Nephron (organoid): Measurements from ENCODE around the gene MYCBPAP.

Experiments
- H3K27ac Mint-ChIP-seq, 3 experiments: 2 replicates each; pipeline ENCODE4 v1.8.0; 2020; ENCODE audit warnings: mixed read lengths in 3 of 3, mild to moderate bottlenecking in 2 of 3, moderate library complexity in 1 of 3
- H3K27me3 Mint-ChIP-seq: 2 replicates; pipeline ENCODE4 v1.8.0; 2021; ENCODE audit warnings: low read depth, mild to moderate bottlenecking, moderate library complexity, mixed read lengths
- H3K36me3 Mint-ChIP-seq: 2 replicates; pipeline ENCODE4 v1.8.0; 2020; ENCODE audit warnings: low read depth, mixed read lengths
- H3K4me1 Mint-ChIP-seq: 2 replicates; pipeline ENCODE4 v1.8.0; 2020; ENCODE audit warnings: mixed read lengths
- H3K4me3 Mint-ChIP-seq, 3 experiments: 2 replicates each; pipeline ENCODE4 v1.8.0; 2020; ENCODE audit warnings: mild to moderate bottlenecking in 3 of 3, mixed read lengths in 3 of 3, moderate library complexity in 2 of 3
- H3K9me3 Mint-ChIP-seq: 2 replicates; pipeline ENCODE4 v1.8.0; 2020; ENCODE audit warnings: mixed read lengths
- CTCF ChIP-seq, 3 experiments: fragments of 200-600 bp; sonication (generic); IDR thresholded peaks; one replicate each; pipeline ENCODE4 v1.5.0; 2021; ENCODE audit warnings: antibody characterized with exemption in 3 of 3; ENCODE audit not compliant: unreplicated experiment in 3 of 3

The MYCBPAP gene

GRCh38 chr17:50498021-50498874, 10.0 kb upstream of the MYCBPAP start:
- TF ChIP-seq CTCF (IDR thresholded peaks at IDR 0.05; ENCODE audit: unreplicated experiment in 3 of 3) = no peak
- Mint-ChIP-seq H3K4me3 (no peak overlapping the region), H3K9me3 (no peaks in the 10 kb centered on the region), H3K36me3 (no peaks in the 10 kb centered on the region), H3K4me1 (peaks cover 7% of the 10 kb centered on the region), H3K27ac (no peak overlapping the region), H3K27me3 (peaks cover 11% of the 10 kb centered on the region)

GRCh38 chr17:50499270-50499669, 9.0 kb upstream of the MYCBPAP start:
- TF ChIP-seq CTCF (IDR thresholded peaks at IDR 0.05; ENCODE audit: unreplicated experiment in 3 of 3) = no peak
- peaks cover 17% of the 10 kb centered on the region for H3K27me3 Mint-ChIP-seq
- no peak overlapping the region for H3K27ac Mint-ChIP-seq
- H3K4me1 Mint-ChIP-seq = peaks cover 12% of the 10 kb centered on the region
- H3K9me3 Mint-ChIP-seq = no peaks in the 10 kb centered on the region
- no peaks in the 10 kb centered on the region for H3K36me3 Mint-ChIP-seq
- H3K4me3 Mint-ChIP-seq = no peak overlapping the region

- Mint-ChIP-seq H3K36me3 (no peaks in the 10 kb centered on the region), H3K4me3 (no peak overlapping the region)
Measured at GRCh38 chr17:50499721-50500120, 8.5 kb upstream of the MYCBPAP start.

GRCh38 chr17:50501054-50501453, 7.2 kb upstream of the MYCBPAP start:
- Mint-ChIP-seq H3K36me3 (no peaks in the 10 kb centered on the region), H3K4me3 (no peak overlapping the region), H3K27ac (no peak overlapping the region), H3K4me1 (peaks cover 12% of the 10 kb centered on the region), H3K9me3 (no peaks in the 10 kb centered on the region), H3K27me3 (peaks cover 12% of the 10 kb centered on the region)
- TF ChIP-seq CTCF (IDR thresholded peaks at IDR 0.05; ENCODE audit: unreplicated experiment in 3 of 3) = peak; percentile 36 to 55 (median 43)

More at GRCh38 chr17:50499721-50500120, 8.5 kb upstream of the MYCBPAP start:
- Mint-ChIP-seq H3K27ac (no peak overlapping the region), H3K9me3 (no peaks in the 10 kb centered on the region), H3K27me3 (peaks cover 17% of the 10 kb centered on the region), H3K4me1 (peaks cover 12% of the 10 kb centered on the region)
- no peak for TF ChIP-seq CTCF (IDR thresholded peaks at IDR 0.05; ENCODE audit: unreplicated experiment in 3 of 3)

- peak overlapping the region; percentile 30 to 79 (median 31) for H3K27ac Mint-ChIP-seq
- H3K36me3 Mint-ChIP-seq = no peaks in the 10 kb centered on the region
- TF ChIP-seq CTCF (IDR thresholded peaks at IDR 0.05; ENCODE audit: unreplicated experiment in 3 of 3) = no peak
- peaks cover 9% of the 10 kb centered on the region for H3K27me3 Mint-ChIP-seq
- no peaks in the 10 kb centered on the region for H3K9me3 Mint-ChIP-seq
- peaks cover 13% of the 10 kb centered on the region for H3K4me1 Mint-ChIP-seq
- no peak overlapping the region for H3K4me3 Mint-ChIP-seq
Measured at GRCh38 chr17:50502301-50502990, 5.8 kb upstream of the MYCBPAP start.
